ENCODE measurements around the gene GPSM3. TPM values are rescaled to one million over a fixed set of nuclear protein-coding genes. Genes with fewer than 3 reads are reported as not detected.
A peak's percentile ranks its signal among the peaks of the same experiment; 100 is the strongest.

GPSM3 gene
- total and polyA plus RNA-seq, 2 donors (not counting 1 experiment from before 2014, with no cell fraction given) = 194 to 299 TPM

GRCh38 chr6:32167761-32168262 lies 24.6 kb downstream of the GPSM3 start:
- no peaks in the 10 kb centered on the region for H4K20me1 ChIP-seq (ENCODE audit: control insufficient read depth, insufficient read depth, low read length, poor library complexity, severe bottlenecking)
- no peak overlapping the region for H3K27ac ChIP-seq (ENCODE audit: low read length in 2 of 2)
- ChIA-PET CTCF (no interaction called here), POLR2A (no interaction called here)
- Mint-ChIP-seq H3K9me3 (ENCODE audit: insufficient read depth) (no peaks in the 10 kb centered on the region), H3K4me1 (peaks cover 10% of the 10 kb centered on the region), H3K27ac (no peak overlapping the region), H3K27me3 (no peaks in the 10 kb centered on the region), H3K4me3 (no peak overlapping the region)
- no peaks in the 10 kb centered on the region for H3K9me3 ChIP-seq (ENCODE audit: control extremely low read depth in 1 of 3, control insufficient read depth in 2 of 3, insufficient read depth in 1 of 3, low read length in 2 of 3)
- H3K4me1 ChIP-seq (ENCODE audit: control insufficient read depth in 2 of 2, insufficient read depth in 2 of 2, low read length in 2 of 2) = peaks cover 0 to 7% of the 10 kb centered on the region in 2 donors
- no peaks in the 10 kb centered on the region for H3K79me2 ChIP-seq (ENCODE audit: control insufficient read depth, insufficient read depth, low read length)
- H3K9ac ChIP-seq (ENCODE audit: low read length) = no peak overlapping the region
- no peak for TF ChIP-seq CTCF (IDR thresholded peaks at IDR 0.05)
- no peak for TF ChIP-seq EZH2 (IDR thresholded peaks at IDR 0.05; ENCODE audit: borderline replicate concordance, insufficient read depth, low read depth, low read length, poor library complexity, severe bottlenecking)
- WGBS (ENCODE audit: insufficient coverage) = 100% methylated on average over 1 of the region's 6 CpGs
- no peak overlapping the region for H3K4me2 ChIP-seq (replicated peaks; ENCODE audit: low read depth, low read length, poor library complexity, severe bottlenecking)
- intact Hi-C loops (cut with micrococcal nuclease) = no loop called here
- no peak overlapping the region for H2AFZ ChIP-seq (ENCODE audit: insufficient read depth, low read depth, low read length, poor library complexity, severe bottlenecking)
- peaks cover 7 to 23% of the 10 kb centered on the region in 2 experiments for H3K36me3 ChIP-seq (replicated peaks in 1 of 2; ENCODE audit: control extremely low read depth in 1 of 2, control insufficient read depth in 1 of 2, extremely low read depth in 1 of 2, insufficient read depth in 2 of 2, low read length in 1 of 2)
- ATAC-seq (ENCODE audit: low read depth) (no peak), DNase-seq (no peak)
- H3K4me3 ChIP-seq (ENCODE audit: control extremely low read depth in 1 of 5, extremely low read depth in 1 of 5, insufficient read depth in 1 of 5, low read depth in 2 of 5, low read length in 4 of 5) = no peak overlapping the region
- H3K27me3 ChIP-seq (replicated peaks in 1 of 4; ENCODE audit: control extremely low read depth in 1 of 4, control insufficient read depth in 3 of 4, insufficient read depth in 4 of 4, low read length in 3 of 4) = no peaks in the 10 kb centered on the region

DNA sequence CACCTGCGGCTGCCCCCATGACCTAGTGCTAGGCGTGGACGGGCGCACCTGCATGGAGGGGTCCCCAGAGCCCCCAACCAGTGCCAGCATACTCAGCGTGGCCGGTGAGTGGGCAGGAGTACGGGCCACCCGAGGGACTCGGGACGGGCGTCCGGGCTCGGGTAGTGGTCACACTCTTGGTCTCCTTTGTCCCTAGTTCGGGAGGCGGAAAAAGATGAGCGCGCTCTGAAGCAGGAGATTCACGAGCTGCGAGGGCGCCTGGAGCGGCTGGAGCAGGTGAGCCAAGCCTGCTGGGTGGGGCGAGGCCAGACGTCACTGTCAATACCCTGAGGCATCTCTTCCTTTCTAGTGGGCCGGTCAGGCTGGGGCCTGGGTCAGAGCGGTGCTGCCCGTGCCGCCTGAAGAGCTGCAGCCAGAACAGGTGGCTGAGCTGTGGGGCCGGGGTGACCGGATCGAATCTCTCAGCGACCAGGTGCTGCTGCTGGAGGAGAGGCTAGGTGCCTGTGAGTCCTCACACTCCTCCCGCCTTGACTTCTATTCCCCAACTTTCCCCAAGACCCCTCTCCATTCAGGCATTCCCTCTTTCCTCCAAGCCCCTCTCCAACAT lies 25.2 kb downstream of the GPSM3 start:
- 96% methylated on average over 32 of the region's 32 CpGs for WGBS (ENCODE audit: insufficient coverage)
- no peak overlapping the region for H3K4me3 ChIP-seq (ENCODE audit: control extremely low read depth in 1 of 5, extremely low read depth in 1 of 5, insufficient read depth in 1 of 5, low read depth in 2 of 5, low read length in 4 of 5)
- no peak overlapping the region for H3K4me3 Mint-ChIP-seq
- no peak for TF ChIP-seq EZH2 (IDR thresholded peaks at IDR 0.05; ENCODE audit: borderline replicate concordance, insufficient read depth, low read depth, low read length, poor library complexity, severe bottlenecking)
- peaks cover 0 to 6% of the 10 kb centered on the region in 2 donors for H3K4me1 ChIP-seq (ENCODE audit: control insufficient read depth in 2 of 2, insufficient read depth in 2 of 2, low read length in 2 of 2)
- H3K79me2 ChIP-seq (ENCODE audit: control insufficient read depth, insufficient read depth, low read length) = no peaks in the 10 kb centered on the region
- no peak overlapping the region for H2AFZ ChIP-seq (ENCODE audit: insufficient read depth, low read depth, low read length, poor library complexity, severe bottlenecking)
- DNase-seq (peak; percentile 6), ATAC-seq (ENCODE audit: low read depth) (no peak)
- no peaks in the 10 kb centered on the region for H3K9me3 Mint-ChIP-seq (ENCODE audit: insufficient read depth)
- peaks cover 8% of the 10 kb centered on the region for H3K4me1 Mint-ChIP-seq
- CTCF ChIA-PET = no interaction called here
- intact Hi-C loops (cut with micrococcal nuclease) = no loop called here
- H3K27ac Mint-ChIP-seq = no peak overlapping the region
- no peak overlapping the region for H3K27ac ChIP-seq (ENCODE audit: low read length in 2 of 2)
- no peak overlapping the region for H3K9ac ChIP-seq (ENCODE audit: low read length)
- no peaks in the 10 kb centered on the region for H4K20me1 ChIP-seq (ENCODE audit: control insufficient read depth, insufficient read depth, low read length, poor library complexity, severe bottlenecking)
- POLR2A ChIA-PET = no interaction called here
- peaks cover 7 to 23% of the 10 kb centered on the region in 2 experiments for H3K36me3 ChIP-seq (replicated peaks in 1 of 2; ENCODE audit: control extremely low read depth in 1 of 2, control insufficient read depth in 1 of 2, extremely low read depth in 1 of 2, insufficient read depth in 2 of 2, low read length in 1 of 2)
- H3K27me3 Mint-ChIP-seq = no peaks in the 10 kb centered on the region
- H3K27me3 ChIP-seq (replicated peaks in 1 of 4; ENCODE audit: control extremely low read depth in 1 of 4, control insufficient read depth in 3 of 4, insufficient read depth in 4 of 4, low read length in 3 of 4) = no peaks in the 10 kb centered on the region
- H3K4me2 ChIP-seq (replicated peaks; ENCODE audit: low read depth, low read length, poor library complexity, severe bottlenecking) = no peak overlapping the region
- no peaks in the 10 kb centered on the region for H3K9me3 ChIP-seq (ENCODE audit: control extremely low read depth in 1 of 3, control insufficient read depth in 2 of 3, insufficient read depth in 1 of 3, low read length in 2 of 3)

All from B cell (primary cell).